HG03342 (cell line): Measurements from ENCODE around the gene ACTR5.
A peak's percentile ranks its signal among the peaks of the same experiment; 100 is the strongest.
"Not testable (repeated sequence)": the region's sequence is repeated elsewhere in the genome, so short reads cannot be mapped to it uniquely, and the experiment has no call there.

ENCODE experiments used
- ATAC-seq: cut with Tn5 transposase; IDR thresholded peaks from one replicate; pipeline ENCODE4 v1.9.1; 2021; ENCODE audit warnings: mild to moderate bottlenecking, moderate library complexity; ENCODE audit not compliant: unreplicated experiment

The ACTR5 gene

DNA sequence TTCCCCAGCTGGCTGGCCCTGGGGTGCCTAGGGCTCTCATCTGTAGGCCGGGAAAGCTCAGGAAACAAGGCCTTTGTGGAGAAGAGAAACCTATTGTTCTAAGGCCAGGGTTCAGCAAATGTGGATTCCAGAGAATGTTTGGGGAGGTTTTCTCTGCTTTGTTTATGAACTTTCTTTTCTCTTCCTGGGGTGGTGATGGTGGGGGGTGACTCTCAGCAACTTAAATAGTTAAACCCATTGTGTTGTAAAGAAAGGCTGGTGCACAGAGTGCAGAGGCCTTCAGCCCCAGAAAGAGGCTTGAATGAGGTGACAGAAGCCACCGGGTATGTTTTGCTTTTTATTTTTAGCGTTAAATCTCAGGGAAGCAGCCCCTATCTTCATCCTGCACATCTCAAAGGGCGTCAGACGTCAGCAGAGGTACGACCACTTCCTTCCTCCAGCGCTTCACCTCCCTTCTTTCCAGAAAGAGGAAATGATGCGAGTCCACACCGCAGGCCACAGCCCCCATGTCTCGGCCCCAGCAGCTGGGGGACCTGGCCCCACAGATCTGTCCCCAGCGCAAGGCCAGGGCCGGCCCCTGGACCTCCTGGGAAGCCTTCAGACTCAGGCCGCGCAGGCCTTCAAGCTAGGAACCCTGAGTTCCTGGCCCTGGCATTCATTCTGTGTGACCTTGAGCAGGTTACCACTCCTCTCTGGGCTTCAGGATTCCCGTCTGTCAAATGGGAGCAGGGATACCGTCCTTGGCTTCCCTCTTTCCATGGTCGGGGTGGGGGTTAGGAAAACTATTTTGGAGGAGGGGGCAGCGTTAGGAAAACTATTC, 56.6 kb downstream of the ACTR5 start:
- ATAC-seq, result peak; percentile 28

DNA sequence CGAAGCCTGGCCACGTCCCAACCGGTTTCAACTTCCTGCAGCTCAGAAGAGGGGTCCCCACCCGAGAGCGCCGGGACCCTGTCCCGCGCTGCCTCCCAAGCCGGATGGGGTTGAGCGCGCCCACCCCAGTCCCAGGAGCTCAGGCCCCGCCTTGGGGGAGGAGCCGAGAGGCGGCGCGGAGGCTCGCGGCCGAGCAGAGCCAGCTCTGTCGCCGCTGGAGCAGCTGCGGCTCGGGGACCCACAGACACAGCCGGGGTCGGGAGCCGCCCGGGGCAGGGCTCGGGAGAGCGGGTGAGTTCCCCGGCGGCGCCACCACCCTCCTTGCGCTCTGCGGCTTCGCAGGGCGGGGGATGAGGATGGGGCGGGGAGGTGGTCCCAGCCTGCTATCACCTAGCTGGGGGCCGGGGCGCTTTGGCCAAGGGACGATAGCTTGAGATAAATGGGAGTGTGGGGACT, 57.3 kb downstream of the ACTR5 start, which contains the start of gene PPP1R16B:
Gene PPP1R16B (plus strand): TSS at position 196 of the 456 bp plus-strand sequence. CDS start 30,229 bp downstream, outside the sequence.
- peak; percentile 56 for ATAC-seq

DNA sequence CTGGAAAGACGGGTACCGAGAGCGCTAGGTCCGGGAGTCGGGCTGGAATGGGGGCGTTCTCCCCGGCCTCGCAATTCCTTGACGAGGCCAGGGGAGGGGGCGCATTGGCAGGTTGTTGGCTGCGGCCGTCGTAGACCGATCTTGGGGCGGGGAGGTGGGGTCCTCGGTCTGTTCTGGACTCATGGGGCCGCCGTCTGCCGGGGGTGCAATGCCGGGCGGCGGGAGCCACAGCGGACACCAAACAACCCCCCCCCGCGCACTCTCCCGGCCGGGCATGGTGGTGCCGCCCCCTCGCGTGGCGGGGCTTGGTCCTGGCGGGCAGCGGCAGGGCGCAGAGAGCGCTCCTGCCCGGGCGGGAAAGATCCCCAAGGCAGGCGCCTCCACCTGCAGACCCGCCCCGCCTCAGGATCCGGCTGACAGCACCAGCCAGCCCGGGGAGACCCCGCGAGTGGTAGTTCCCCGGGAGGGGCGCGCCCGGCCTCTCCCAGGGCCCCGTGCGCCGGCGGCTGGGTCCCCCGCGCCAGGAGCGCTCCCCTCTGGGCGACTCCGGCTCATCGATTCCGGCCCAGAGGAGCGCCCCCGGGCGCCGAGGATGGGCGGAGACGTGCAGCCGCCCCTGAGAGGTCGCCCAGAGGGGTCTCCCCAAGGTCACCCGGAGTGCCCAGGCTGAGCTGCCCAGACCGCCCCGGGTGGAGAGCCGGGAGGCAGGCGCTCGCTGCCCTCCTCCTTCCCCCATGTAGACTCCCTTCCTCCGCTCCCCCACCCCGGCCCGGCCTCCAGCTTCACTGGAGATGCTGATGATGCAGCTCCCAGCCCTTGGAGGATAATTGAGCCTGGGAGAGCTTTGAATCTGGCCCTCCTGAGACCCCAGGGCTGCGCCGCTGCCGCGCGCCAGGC, 57.9 kb downstream of the ACTR5 start:
- ATAC-seq, result no peak

- no peak for ATAC-seq
These were observed 58.8 kb downstream of the ACTR5 start for GRCh38 chr20:38806855-38807655.

GRCh38 chr20:38809942-38810341, 61.7 kb downstream of the ACTR5 start:
- no peak for ATAC-seq

GRCh38 chr20:38810926-38811630, 62.8 kb downstream of the ACTR5 start:
- no peak for ATAC-seq

DNA sequence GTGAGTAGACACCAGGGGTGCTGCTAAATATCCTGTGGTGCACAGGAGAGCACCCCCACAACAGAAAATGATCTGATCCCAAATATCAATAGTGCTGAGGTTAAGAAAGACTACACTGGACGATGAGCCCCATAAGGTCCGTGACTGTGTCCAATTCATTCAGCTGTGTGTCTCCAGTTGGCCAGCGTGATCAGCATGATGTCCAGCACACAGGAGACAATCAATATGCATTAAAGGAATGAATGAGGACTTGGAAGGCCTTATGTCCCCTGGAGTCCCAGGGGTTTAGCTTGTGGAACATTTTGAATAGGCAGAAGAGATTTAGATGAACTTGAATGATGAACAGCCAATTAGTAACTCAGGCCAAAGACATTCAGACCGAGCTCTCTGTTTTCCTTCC, 63.5 kb downstream of the ACTR5 start:
- ATAC-seq, result no peak

GRCh38 chr20:38812182-38812581, 63.9 kb downstream of the ACTR5 start:
- ATAC-seq, result no peak

- no peak for ATAC-seq
These were observed 64.7 kb downstream of the ACTR5 start for GRCh38 chr20:38812709-38813573.

GRCh38 chr20:38813574-38813962, 65.3 kb downstream of the ACTR5 start:
- ATAC-seq, result not testable (repeated sequence)

- no peak for ATAC-seq
These were observed 67.2 kb downstream of the ACTR5 start for GRCh38 chr20:38815446-38815845.

DNA sequence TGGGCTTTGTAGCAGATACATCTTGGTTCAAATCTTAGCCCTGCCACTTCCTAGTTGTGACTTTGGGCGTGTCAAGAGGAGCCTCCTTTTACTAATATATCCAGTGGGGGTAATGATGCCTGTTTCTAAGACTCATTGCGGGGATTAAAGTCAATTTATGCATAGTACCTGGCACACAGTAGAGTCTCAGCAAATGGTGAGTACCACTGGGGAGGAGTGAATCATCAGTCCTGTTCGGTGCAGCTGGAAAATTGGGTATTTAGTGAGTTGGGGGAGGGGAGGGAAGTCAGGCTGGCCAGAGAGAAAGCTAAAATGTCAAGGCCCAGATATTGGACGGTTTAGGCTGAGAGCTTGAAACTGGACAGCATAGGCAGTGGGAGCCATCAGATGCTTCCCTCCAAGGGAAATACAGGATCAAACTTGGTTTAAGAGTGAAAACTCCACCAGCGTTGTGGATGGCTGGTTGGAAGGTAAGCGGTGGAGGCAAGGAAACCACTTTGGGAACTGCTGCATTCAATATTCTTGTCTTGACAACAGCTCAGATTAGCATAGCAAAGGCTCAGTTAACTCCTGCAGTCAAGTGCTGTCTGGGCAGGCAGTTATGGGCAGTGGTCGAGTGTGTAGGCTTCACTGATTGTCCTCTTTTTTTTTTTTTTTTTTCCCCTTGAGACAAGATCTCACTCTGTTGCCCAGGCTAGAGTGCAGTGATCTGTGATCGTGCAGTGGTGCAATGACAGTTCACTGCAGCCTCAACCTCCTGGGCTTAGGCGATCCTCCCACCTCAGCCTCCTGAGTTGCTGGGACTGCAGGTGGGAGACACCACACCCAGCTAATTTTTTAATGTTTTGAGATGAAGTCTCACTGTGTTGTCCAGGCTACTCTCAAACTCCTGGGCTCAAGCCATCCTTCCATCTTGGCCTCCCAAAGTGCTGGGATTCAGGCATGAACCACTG, 70.1 kb downstream of the ACTR5 start:
- ATAC-seq, result no peak
